ENCODE results near the gene OCA2.
"Not testable (repeated sequence)": the region's sequence is repeated elsewhere in the genome, so short reads cannot be mapped to it uniquely, and the experiment has no call there.

OCA2 gene

DNA sequence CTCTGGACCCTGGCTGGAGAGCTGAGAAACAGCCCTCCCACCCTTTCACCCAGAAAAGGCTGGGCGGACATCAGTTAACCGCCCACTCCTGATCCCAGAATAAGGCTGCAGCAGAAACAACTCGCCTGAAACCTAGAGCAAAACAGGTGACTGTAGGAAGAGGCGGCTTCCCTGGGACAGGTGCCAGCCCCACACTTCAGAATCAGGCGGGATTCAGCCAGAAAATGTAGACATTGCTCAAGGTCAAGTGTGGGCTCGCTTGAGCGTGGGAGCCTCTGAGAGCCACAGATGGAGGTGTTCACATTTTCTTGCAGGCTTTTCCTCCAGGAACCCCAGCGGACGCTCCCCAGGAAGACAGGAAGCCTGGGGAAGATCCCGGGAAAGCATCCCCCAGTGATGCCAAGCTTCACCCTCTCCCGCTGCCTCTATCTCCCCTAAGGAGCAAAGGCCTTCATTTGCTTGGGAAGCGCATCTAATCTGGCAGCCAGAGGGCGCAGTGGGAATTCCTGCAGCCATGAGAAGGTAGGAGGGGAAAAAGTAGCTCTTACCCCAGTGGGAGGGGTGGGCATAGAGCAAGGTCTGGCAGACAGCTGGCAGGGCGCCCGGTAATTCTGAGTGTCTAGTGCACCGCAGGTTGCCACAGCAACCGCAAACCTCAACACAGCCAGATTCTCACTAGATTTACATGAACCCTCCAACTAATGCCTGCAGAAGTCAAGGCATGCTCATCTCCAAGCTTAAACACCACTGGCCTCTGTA is 77.7 kb downstream of the OCA2 start:
- DNase-seq: peak; percentile 94

DNA sequence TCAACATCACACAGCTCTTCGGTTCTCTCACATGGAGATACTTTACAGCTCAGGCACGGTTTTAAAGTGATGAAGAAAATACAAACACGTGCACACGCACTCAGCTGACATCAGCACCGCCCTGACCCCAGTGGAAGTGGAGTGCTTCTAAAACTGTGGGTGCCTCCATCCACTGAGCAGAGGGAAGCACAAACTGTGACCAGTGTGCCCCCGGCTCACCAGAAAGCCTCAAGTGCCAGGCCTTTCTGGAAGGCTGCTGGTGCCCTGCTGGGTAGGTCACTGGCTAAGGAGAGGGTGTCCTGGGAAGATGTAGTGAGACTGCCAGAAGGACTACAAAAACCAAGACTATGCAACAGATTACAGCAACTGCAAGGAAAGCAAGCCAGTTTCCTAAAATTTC is 78.5 kb downstream of the OCA2 start:
- DNase-seq: no peak

- no peak for DNase-seq
Observed at GRCh38 chr15:28019594-28020309, 79.4 kb downstream of the OCA2 start.

GRCh38 chr15:28018291-28019044 is 80.6 kb downstream of the OCA2 start:
- no peak for DNase-seq

GRCh38 chr15:28017423-28017924 is 81.6 kb downstream of the OCA2 start:
- DNase-seq: no peak

DNA sequence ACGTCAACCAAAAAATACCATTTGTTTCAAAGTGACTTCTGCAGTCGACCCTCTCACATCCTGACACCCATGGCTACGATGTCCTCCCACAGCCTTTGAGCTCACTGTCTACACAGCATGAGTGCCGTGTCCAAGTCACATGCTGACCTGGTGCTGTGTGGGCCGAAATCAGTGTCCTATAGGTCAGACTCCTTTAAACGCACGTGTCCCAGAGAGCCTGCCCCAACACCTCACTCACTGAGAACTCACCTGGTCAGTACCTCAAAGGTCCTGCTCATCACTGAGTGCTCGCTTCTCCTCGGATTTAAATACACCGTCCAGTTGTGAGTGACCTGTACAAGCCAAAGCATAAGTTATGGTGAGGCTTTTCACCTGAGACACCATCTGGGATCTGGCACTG is 83.3 kb downstream of the OCA2 start:
- no peak for DNase-seq

DNA sequence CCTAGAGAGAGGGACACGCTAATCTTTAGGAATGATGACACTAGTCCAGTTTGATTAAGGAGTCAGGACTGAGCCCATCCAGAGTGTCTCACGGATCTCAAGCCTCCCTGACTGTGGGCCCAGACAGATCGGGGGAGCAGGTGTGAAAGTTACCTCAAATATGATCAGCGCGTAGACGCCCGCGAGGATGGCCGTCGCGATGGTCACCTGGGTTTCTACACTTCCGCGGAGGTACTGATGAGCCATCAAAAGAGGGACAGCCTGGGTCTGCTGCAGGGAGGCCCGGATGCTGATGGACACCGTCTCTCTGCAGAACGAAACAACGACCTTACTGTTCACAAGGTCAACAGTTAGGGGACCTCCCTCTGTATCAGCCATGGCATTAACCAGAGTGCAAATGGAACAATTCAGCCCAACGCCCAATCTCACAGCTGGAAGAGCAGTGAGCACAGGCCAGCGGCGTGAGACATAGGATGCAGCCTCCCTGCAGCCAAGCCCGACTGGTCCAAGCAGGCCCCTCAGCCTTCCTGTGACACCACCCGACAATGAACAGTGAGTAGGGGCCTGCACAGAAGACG is 84.4 kb downstream of the OCA2 start:
- no peak for DNase-seq

DNA sequence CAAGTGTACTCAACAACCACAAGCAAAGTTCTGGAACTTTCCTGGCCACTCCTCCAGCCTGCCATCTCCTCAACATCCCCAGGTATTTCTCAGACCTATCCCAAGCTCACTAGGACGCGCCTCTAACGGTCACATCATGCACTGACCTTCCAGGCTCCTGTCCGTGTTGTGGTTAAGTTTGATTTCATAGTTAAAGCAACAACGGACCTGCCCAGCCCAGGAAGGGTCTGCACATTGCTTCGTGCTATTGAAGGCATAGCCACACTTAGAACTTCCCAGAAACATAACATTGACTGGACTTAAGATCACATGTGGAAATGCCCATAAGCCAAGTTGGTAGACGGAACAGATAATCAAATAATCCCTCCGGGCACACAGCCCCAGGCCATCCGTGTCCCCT is 85.1 kb downstream of the OCA2 start:
- DNase-seq: no peak

DNA sequence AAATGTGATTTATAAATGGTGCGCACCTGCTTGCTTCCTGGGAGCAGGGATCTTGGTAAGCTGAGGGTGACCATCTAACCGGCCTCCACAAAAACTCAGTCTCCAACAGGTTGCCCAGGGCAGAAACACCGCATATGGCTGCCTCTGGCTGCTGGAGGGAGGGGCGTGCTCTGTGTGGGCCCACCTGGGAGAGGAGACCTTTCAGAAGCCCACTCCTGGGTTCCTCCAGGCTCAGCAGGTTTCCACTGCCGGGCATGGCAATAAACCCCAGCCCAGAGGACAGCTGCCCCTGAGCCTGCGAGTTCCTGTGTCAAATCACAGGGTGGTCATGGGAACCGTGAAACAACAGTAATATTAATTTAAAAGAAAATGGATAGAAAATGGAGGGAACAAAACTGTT is 85.6 kb downstream of the OCA2 start:
- no peak for DNase-seq

DNA sequence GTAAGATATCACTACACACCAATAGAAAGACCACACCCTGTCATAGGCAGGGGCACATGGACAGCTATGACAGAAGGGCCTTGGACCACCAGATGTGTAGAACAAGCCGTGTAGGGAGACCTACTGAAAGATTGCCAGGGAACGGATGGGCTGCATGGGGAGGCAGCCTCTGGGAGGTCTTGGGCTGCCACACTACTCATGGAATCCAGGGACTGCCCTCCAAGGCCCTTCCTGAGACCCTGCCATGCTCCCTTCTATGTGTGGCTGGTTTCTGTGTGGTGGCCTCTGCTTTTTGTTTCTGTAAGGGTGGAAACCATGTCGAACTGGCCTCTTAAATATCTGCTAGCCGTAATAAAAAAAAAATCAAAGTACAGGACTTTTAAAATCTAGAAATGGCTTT is 86.9 kb downstream of the OCA2 start:
- DNase-seq: no peak

GRCh38 chr15:28008175-28008574 is 90.9 kb downstream of the OCA2 start:
- DNase-seq: not testable (repeated sequence)

DNA sequence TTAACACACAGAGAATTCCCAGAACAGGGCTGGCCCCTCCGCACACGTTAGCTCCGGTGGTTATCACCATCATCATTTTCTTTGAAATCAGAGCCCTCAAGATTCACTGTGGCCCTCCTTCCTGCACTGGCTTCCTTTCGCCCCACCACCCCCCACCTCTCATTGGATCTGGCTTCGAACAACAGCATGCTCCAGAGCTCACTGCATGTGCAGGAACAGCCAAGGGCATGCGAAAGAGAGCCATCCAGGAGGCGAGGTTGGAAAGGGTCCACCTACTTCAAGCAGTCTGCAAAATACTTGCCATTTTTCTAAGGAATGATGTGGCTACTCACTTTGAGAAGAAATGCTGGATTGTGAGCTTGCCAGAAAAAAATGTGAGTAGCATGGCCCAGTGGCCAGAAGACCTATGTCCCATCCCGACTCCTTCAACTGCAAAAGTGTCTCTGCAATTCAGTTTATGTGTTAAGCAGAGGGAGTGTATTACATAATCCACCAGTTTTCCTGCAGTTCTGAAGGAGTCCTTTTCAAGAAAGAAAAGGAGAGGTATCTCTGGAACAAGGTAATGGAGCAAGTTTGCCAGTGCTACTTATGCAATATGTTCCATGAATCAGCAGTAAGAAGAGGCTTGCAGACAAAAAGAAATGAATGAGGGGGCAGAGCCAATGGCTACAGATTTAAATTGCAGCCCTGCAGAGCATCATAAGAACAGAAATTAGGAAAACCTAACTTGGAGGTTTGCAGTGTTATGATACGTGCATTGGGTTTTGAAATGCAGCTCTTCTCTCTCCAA is 92.8 kb downstream of the OCA2 start:
- DNase-seq: no peak

GRCh38 chr15:28005004-28005527 is 94.0 kb downstream of the OCA2 start:
- no peak for DNase-seq

DNA sequence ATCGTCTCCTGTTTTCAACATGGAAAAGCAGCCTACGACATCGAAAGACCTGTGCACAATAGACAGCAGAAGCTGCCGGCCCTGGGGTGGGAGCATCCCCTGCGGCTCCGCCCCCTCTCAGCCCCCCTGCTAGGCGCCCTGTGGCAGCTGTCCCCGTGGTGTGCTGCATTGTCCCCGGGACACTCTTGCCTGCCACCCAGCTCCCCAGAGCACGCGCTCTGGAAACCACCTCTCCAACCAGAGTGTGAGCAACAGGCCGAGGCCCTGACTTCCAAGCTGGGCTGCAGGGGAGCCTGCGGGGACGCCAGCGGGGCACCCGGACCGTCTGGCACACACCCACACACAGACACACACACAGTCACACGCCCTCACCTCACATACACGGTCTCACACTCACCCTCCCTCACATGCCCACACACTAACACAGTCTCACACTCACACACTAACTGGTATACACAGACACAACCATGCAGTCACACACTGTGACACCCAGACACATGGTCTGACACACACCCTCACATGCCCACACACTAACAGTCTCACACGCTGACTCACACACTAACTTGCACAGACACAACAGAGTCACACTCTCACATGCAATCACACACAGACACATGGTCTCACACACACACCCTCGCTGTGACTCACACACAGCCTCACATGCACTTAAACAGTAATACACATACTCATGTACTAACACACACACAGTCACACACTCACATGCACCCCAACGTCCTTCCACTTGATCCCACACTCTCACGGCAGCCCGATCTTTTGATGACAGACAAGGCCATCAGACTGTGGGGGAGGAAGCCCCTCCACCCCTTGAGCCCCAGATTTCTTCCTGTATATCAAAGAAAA is 94.7 kb downstream of the OCA2 start:
- DNase-seq: no peak

DNA sequence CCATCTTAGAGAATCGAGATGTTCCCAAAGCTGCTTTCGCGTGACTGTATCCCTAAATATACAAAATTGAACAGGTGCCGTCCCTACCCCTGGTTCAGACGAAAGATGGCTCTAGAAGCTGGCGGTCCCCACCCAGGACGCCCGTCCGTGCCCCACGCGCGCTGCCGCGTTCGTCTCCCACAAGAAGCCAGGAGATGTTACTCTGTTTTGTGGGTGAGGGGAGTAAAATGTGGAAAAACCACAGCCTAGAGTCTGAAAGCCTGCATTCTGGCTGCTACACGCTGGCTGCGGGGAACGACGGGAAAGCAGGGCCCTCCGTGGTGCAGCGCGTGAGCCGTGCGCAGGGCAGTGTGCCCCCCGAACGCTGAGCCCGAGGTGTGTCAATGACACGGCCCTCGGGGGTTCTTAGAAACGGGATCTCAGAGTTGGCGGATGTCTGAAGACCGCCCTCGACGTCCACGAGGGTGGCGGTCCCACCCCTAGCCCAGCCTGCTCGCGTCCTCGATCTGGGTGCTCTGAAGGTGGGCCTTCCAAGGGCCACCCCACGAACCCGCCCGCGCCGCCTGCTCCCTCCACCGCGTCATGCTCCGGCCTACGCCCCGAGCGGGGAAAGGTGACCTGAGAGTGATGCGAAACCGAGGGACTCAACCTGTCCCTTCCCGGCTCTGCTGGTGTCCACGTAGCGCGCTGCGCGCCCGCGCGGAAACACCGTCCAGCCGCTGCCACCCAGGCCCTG is 95.6 kb downstream of the OCA2 start:
- DNase-seq: no peak

DNA sequence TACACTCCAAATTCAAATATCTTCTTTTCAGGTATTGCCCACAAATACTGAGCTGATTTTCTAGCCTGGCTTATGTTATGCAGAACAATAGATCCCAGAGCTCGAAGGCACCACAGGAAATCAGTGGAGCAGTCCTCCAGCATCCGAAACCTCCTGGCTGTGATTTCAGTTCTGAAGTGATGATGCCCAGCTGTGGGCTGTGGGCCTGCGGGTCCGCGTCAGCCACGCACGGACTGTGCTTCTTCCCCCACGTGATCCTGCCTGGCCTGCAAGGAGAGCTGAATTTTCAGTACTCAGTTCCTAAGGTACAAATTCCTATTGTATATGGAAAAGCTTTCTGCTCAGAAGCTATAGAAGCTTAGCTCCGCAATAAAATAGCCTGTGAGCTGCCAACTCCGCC is 96.2 kb downstream of the OCA2 start:
- DNase-seq: no peak

GRCh38 chr15:28002136-28002861 is 96.8 kb downstream of the OCA2 start:
- no peak for DNase-seq

- no peak for DNase-seq
Observed at GRCh38 chr15:28001641-28002040, 97.5 kb downstream of the OCA2 start.

- peak; percentile 41 for DNase-seq
Observed at GRCh38 chr15:27993996-27994780, 104.9 kb downstream of the OCA2 start.
